GM13976 (cell line): Measurements from ENCODE around the gene MAP4K4.

ENCODE experiments used
- DNase-seq: peaks from one replicate; pipeline ENCODE4 v3.0.0; 2012; ENCODE audit warnings: low spot score
- in situ Hi-C: fragments of 300-500 bp; cut with MboI; formaldehyde crosslinking; loops from one replicate; pipeline ENCODE4 v1.12.0; 2022; ENCODE audit warnings: low sequenced_read_pairs, mixed read lengths, inconsistent platforms; ENCODE audit not compliant: unreplicated experiment
- TF ChIP-seq, protein P1 (sequence below): IDR thresholded peaks from 2 replicates; pipeline ENCODE4 v1.5.1; 2012; ENCODE audit warnings: borderline replicate concordance, mild to moderate bottlenecking; ENCODE audit not compliant: insufficient read depth; ENCODE audit errors: extremely low read depth, missing control alignments, control extremely low read depth

Gene MAP4K4

DNA sequence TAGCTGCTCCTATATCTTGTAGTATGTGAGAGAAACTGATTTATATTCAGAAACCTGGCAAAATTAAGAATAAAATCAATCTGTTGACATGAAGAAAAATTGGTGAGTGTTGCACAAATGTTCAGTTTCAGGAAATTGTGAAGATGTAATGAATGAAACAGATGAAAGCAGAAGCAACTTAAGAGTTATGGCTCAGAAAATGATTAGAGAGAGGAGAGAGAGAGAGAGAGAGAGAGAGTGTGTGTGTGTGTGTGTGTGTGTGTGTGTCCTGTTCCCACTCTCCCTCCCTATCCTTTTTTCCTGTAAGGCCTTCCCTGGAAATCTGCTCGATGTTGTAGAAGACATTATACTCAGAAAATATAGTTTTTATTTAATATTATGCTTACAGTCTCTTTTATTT, 31.4 kb downstream of the MAP4K4 start:
- DNase-seq = no peak
- in situ Hi-C loops = no loop called here
- TF ChIP-seq, protein P1, sequence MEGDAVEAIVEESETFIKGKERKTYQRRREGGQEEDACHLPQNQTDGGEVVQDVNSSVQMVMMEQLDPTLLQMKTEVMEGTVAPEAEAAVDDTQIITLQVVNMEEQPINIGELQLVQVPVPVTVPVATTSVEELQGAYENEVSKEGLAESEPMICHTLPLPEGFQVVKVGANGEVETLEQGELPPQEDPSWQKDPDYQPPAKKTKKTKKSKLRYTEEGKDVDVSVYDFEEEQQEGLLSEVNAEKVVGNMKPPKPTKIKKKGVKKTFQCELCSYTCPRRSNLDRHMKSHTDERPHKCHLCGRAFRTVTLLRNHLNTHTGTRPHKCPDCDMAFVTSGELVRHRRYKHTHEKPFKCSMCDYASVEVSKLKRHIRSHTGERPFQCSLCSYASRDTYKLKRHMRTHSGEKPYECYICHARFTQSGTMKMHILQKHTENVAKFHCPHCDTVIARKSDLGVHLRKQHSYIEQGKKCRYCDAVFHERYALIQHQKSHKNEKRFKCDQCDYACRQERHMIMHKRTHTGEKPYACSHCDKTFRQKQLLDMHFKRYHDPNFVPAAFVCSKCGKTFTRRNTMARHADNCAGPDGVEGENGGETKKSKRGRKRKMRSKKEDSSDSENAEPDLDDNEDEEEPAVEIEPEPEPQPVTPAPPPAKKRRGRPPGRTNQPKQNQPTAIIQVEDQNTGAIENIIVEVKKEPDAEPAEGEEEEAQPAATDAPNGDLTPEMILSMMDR = no peak

DNA sequence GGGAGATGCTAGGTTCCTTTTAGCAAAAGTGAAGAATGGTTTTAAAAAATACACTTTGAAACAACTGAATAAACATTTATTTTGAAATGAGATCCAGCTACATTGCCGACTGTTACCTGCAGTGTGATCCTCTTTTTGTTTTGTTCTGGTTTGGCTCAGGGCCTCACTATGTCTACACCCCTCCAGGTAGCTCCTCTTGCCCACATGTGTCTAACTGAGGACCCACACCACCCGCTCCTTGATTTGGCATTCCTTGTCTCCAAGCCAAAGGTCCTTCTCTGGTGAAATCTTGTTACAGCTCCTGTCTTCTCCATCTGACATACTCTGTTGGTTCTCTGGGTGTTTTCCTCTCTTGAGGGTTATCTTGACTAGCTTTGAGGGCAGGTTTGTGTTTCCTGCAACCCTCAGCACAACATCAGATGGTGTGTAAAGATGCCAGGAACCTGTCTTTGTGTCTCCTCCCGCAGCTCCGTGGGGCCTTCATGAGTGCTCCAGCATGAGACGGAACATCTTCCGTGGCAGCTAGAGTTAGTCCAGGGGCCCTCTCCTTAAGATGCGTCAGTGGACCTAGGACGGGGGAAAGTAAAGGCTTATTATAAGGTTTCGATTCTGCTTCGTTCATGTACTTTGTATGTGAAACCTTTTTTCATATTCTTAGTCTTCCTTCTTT, 32.1 kb downstream of the MAP4K4 start:
- TF ChIP-seq, protein P1 = no peak
- no peak for DNase-seq
- in situ Hi-C loops = no loop called here

DNA sequence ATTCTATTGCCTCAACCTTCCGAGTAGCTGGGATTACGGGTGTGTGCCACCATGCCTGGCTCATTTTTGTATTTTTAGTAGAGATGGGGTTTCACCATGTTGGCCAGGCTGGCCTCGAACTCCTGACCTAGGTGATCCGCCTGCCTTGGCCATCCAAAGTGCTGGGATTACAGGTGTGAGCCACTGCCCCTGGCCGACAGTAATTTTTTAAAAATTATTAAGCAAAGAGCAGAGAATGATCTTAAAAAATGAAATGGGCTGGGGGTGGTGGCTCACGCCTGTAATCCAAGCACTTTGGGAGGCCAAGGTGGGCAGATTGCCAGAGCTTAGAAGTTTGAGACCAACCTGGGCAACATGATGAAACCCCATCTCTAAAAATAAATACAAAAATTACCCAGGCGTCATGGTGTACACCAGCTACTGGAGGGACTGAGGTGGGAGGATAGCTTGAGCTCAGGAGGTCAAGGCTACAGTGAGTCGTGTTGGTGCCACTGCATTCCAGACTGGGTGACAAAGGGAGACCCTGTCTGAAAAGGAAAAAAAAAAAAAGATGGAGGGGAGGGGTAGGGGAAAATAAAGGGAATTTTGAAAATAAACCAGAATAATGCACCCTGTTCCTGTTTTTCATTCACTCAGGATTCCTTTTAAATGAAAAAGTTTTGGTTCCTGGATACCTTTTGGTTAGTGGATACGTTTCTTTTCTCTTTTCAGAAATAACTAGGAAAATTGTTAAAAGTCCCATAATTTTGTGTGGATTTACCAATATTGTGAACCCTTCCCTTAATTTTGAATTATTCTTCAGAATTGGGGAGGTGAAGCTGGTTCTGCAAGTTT, 33.9 kb downstream of the MAP4K4 start:
- TF ChIP-seq, protein P1 = no peak
- DNase-seq = no peak
- in situ Hi-C loops = no loop called here

DNA sequence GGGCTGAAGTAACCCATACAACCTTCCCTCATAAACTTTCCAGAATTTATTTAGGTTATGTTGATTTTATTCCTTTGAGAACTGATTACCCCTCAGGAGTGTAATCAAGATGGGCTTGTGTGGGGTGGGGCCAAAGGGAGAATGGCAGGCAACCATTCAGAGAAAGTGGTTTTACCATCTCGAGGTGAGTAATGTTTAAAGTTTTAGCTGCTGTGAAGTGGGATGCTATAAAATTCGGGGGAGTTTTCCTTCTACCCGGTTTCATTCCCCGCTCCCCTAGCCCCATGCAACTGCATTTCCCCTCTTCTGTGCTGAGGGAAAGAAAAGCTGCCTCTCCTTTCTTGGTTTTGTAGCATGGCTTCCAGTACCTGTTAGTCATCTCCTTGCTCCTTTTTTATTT, 34.7 kb downstream of the MAP4K4 start:
- TF ChIP-seq, protein P1 = no peak
- in situ Hi-C loops = no loop called here
- no peak for DNase-seq

DNA sequence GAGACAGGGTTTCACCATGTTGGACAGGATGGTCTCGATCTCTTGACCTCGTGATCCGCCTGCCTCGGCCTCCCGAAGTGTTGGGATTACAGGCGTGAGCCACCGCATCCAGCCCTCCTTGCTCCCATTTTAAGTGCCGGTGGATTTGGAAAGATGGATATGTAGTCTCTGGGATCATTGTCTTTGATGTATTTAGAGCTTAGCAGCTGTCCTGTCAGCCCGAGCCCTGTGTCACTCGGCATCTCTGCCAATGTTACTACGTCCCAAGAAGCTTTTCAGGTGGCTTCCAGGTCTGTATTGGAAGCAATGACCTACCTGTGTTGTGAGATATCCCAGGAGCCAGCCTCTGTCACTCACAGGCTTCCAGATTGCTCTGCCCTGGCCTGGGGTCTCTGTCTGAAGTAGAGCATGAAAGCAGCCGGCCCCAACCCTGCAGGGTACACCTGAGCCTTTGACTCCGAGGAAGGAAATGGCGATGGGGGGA, 35.3 kb downstream of the MAP4K4 start:
- TF ChIP-seq, protein P1 = no peak
- no peak for DNase-seq
- in situ Hi-C loops = no loop called here

DNA sequence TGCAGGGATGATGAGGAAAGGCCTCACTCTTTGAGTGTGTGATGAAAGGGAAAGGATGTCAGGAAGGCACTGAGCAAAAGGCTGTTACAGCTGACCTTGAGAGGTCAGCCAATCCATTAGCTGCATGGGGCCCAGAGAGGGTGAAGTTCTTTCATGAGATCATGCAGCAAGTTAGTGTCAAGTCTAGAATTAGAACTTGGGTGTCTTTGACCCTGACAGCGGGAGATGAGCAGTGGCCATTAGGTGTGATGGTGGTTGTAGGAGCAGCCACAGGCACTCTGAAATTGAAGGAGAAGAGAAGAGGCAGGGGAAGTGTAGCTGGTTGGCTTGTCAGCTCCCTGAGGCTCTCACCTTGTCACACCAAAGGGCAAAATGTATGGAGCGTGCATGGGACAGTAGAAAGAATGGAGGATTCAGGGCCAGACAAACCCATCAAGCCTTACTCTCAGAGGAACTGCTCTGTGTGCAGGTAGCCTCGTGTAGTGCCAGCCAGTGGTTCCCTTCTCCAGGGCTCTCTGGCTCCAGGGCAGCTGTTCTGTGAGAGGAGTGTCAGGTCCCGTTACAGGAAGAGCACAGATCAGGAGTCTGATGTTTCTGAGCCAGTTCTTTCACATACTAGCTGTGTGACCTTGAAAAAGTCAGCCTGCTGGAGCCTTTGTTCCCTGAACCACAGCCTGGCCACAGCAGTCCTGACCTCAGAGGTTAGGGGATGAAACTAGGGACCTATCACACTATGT, 35.9 kb downstream of the MAP4K4 start:
- TF ChIP-seq, protein P1 = no peak
- no peak for DNase-seq
- in situ Hi-C loops = no loop called here
